ENCODE measurements around the gene ZFYVE9. TPM values are rescaled to one million over a fixed set of nuclear protein-coding genes. Genes with fewer than 3 reads are reported as not detected.

Gene ZFYVE9
- total RNA-seq, 1 experiment from 2014 or later = 14.2 TPM

DNA sequence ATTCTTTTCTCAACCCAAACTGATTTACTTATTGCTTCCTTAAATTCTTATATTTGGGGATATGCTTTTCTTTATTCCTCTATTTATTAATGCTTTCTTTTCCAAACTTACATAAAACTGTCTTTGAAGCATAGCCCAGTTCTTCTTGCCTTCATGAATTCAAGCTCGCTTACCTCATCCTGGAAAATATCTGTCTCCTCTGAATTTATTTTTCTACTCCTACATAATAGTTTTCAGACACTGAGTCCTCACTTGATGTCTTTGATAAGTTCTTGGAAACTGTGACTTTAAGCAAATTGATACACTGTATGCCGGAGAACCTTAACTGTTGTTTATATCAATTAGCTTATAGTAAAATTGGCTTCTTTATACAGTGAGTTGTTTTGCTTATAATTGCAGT lies 93.8 kb downstream of the ZFYVE9 start:
- POLR2A ChIA-PET = no interaction called here
- no peak overlapping the region for H3K4me3 ChIP-seq (replicated peaks in 1 of 2; ENCODE audit: low read depth in 1 of 2, low read length in 2 of 2)
- CTCF ChIA-PET = no interaction called here

More for the DNA sequence above, 93.8 kb downstream of the ZFYVE9 start:
- H4K20me1 ChIP-seq (ENCODE audit: insufficient read depth) = no peaks in the 10 kb centered on the region
- intact Hi-C loops (cut with micrococcal nuclease) = no loop called here
- H3K27ac ChIP-seq (ENCODE audit: low read depth, low read length) = no peak overlapping the region
- H3K4me1 ChIP-seq (ENCODE audit: control insufficient read depth in 1 of 2, insufficient read depth in 2 of 2, low read length in 2 of 2) = peaks cover 0 to 21% of the 10 kb centered on the region in 2 experiments; a peak in 2 of 4 replicates
- no peaks in the 10 kb centered on the region for H3K9me2 ChIP-seq (ENCODE audit: insufficient read depth)
- H3K27me3 ChIP-seq (ENCODE audit: insufficient read depth, low read length) = no peaks in the 10 kb centered on the region
- TF ChIP-seq CBX3 (IDR thresholded peaks at IDR 0.05; ENCODE audit: low read depth) (no peak), SIN3A (IDR thresholded peaks at IDR 0.05; ENCODE audit: low read depth) (no peak), CTCF (IDR thresholded peaks at IDR 0.05 in 2 of 3, conservative IDR thresholded peaks at IDR 0.05 in 1 of 3; ENCODE audit: borderline replicate concordance in 1 of 3, insufficient read depth in 1 of 3, low read depth in 2 of 3, low read length in 2 of 3) (no peak), ZNF274 (IDR thresholded peaks at IDR 0.05; ENCODE audit: low read depth, low read length) (no peak), SRF (IDR thresholded peaks at IDR 0.05; ENCODE audit: low read depth) (no peak), YY1 (IDR thresholded peaks at IDR 0.05; ENCODE audit: extremely low read depth, insufficient replicate concordance, low read depth, low read length) (no peak), SP1 (IDR thresholded peaks at IDR 0.05; ENCODE audit: low read depth) (no peak), POLR2A (IDR thresholded peaks at IDR 0.05; ENCODE audit: borderline replicate concordance, extremely low read depth, insufficient read depth, insufficient read length) (no peak), CEBPB (IDR thresholded peaks at IDR 0.05; ENCODE audit: low read depth) (no peak), RAD21 (IDR thresholded peaks at IDR 0.05; ENCODE audit: low read depth) (no peak), ELF1 (IDR thresholded peaks at IDR 0.05; ENCODE audit: borderline replicate concordance, low read depth) (no peak)
- TF ChIP-seq, protein P1, sequence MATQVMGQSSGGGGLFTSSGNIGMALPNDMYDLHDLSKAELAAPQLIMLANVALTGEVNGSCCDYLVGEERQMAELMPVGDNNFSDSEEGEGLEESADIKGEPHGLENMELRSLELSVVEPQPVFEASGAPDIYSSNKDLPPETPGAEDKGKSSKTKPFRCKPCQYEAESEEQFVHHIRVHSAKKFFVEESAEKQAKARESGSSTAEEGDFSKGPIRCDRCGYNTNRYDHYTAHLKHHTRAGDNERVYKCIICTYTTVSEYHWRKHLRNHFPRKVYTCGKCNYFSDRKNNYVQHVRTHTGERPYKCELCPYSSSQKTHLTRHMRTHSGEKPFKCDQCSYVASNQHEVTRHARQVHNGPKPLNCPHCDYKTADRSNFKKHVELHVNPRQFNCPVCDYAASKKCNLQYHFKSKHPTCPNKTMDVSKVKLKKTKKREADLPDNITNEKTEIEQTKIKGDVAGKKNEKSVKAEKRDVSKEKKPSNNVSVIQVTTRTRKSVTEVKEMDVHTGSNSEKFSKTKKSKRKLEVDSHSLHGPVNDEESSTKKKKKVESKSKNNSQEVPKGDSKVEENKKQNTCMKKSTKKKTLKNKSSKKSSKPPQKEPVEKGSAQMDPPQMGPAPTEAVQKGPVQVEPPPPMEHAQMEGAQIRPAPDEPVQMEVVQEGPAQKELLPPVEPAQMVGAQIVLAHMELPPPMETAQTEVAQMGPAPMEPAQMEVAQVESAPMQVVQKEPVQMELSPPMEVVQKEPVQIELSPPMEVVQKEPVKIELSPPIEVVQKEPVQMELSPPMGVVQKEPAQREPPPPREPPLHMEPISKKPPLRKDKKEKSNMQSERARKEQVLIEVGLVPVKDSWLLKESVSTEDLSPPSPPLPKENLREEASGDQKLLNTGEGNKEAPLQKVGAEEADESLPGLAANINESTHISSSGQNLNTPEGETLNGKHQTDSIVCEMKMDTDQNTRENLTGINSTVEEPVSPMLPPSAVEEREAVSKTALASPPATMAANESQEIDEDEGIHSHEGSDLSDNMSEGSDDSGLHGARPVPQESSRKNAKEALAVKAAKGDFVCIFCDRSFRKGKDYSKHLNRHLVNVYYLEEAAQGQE (IDR thresholded peaks at IDR 0.05; ENCODE audit: low read depth) = no peak
- DNase-seq (ENCODE audit: low read depth, low spot score) (no peak), ATAC-seq (no peak)
- H3K9me3 ChIP-seq (ENCODE audit: control insufficient read depth in 1 of 2, insufficient read depth in 1 of 2, low read depth in 1 of 2, low read length in 2 of 2) = no peaks in the 10 kb centered on the region
- H3K36me3 ChIP-seq (ENCODE audit: control insufficient read depth in 1 of 2, insufficient read depth in 2 of 2, low read length in 2 of 2) = no peaks in the 10 kb centered on the region
- H3K9ac ChIP-seq (ENCODE audit: low read length) = no peak overlapping the region
- H2AFZ ChIP-seq (ENCODE audit: low read depth, low read length, poor library complexity, severe bottlenecking) = no peak overlapping the region
- no TSS peak for BruUV-seq (replicated peaks)
- no peak overlapping the region for H3K4me2 ChIP-seq (ENCODE audit: low read length)
- RAD21 ChIA-PET (ENCODE audit: low non-redundant PET in 1 of 2, low total read pairs in 2 of 2, uncharacterized antibody in 2 of 2, unreplicated experiment in 2 of 2) = no interaction called here
- H3K79me2 ChIP-seq (ENCODE audit: insufficient read depth, low read length) = no peaks in the 10 kb centered on the region

Data from HCT116 (cell line).